ENCODE data around the gene WNT8B.

Gene WNT8B

DNA sequence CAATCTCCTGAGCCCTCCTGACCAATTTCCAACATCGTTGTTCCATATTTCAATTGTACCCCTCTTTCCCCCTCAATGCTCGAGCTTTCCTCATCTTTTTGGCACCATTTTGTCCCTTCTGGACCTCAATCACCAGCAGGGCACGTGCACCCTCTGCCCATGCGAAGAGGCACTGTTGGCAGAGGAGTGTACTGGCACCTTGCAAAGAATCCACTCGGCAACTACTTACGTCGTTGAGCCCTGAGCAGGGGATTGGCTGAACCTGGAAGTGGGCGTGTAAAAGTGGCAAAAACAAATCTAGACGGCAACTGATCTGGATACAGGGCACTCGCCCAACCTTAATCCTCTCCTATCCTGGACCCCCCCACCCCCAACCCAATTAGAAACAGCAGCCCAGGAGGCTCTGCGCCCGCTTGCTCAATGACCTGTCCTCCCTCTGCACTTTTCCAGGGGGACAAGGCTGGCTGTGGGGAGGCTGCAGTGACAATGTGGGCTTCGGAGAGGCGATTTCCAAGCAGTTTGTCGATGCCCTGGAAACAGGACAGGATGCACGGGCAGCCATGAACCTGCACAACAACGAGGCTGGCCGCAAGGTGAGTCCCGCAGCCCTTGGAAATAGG lies 18.8 kb downstream of the WNT8B start:
- DNase-seq (ENCODE audit: low spot score) (no peak), ATAC-seq (ENCODE audit: low read depth) (peak; percentile 95)
- H3K27ac ChIP-seq (ENCODE audit: poor library complexity, severe bottlenecking): no peak overlapping the region
- peaks cover 46% of the 10 kb centered on the region for H3K27me3 ChIP-seq (ENCODE audit: insufficient read depth, poor library complexity, severe bottlenecking)
- no peaks in the 10 kb centered on the region for H3K9me3 ChIP-seq (ENCODE audit: severe bottlenecking)
- H3K4me3 ChIP-seq (ENCODE audit: severe bottlenecking): peak overlapping the region; percentile 22
- no peaks in the 10 kb centered on the region for H3K4me1 ChIP-seq (ENCODE audit: insufficient read depth, poor library complexity, severe bottlenecking)
- TF ChIP-seq, protein P1, sequence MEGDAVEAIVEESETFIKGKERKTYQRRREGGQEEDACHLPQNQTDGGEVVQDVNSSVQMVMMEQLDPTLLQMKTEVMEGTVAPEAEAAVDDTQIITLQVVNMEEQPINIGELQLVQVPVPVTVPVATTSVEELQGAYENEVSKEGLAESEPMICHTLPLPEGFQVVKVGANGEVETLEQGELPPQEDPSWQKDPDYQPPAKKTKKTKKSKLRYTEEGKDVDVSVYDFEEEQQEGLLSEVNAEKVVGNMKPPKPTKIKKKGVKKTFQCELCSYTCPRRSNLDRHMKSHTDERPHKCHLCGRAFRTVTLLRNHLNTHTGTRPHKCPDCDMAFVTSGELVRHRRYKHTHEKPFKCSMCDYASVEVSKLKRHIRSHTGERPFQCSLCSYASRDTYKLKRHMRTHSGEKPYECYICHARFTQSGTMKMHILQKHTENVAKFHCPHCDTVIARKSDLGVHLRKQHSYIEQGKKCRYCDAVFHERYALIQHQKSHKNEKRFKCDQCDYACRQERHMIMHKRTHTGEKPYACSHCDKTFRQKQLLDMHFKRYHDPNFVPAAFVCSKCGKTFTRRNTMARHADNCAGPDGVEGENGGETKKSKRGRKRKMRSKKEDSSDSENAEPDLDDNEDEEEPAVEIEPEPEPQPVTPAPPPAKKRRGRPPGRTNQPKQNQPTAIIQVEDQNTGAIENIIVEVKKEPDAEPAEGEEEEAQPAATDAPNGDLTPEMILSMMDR (IDR thresholded peaks at IDR 0.05; ENCODE audit: poor library complexity, severe bottlenecking): no peak
- no peaks in the 10 kb centered on the region for H3K36me3 ChIP-seq (ENCODE audit: low read depth)

DNA sequence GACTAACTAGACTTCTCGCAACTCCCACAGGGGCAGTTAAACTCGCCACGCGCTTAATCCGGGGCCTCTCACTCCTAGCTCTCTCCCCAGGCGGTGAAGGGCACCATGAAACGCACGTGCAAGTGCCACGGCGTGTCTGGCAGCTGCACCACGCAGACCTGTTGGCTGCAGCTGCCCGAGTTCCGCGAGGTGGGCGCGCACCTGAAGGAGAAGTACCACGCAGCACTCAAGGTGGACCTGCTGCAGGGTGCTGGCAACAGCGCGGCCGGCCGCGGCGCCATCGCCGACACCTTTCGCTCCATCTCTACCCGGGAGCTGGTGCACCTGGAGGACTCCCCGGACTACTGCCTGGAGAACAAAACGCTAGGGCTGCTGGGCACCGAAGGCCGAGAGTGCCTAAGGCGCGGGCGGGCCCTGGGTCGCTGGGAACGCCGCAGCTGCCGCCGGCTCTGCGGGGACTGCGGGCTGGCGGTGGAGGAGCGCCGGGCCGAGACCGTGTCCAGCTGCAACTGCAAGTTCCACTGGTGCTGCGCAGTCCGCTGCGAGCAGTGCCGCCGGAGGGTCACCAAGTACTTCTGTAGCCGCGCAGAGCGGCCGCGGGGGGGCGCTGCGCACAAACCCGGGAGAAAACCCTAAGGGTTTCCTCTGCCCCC lies 19.5 kb downstream of the WNT8B start:
- H3K9me3 ChIP-seq (ENCODE audit: severe bottlenecking): no peaks in the 10 kb centered on the region
- TF ChIP-seq, protein P1 (IDR thresholded peaks at IDR 0.05; ENCODE audit: poor library complexity, severe bottlenecking): peak; percentile 77
- H3K4me1 ChIP-seq (ENCODE audit: insufficient read depth, poor library complexity, severe bottlenecking): no peaks in the 10 kb centered on the region
- peaks cover 46% of the 10 kb centered on the region for H3K27me3 ChIP-seq (ENCODE audit: insufficient read depth, poor library complexity, severe bottlenecking)
- DNase-seq (ENCODE audit: low spot score): no peak
- peak overlapping the region; percentile 22 for H3K4me3 ChIP-seq (ENCODE audit: severe bottlenecking)
- no peaks in the 10 kb centered on the region for H3K36me3 ChIP-seq (ENCODE audit: low read depth)
- H3K27ac ChIP-seq (ENCODE audit: poor library complexity, severe bottlenecking): no peak overlapping the region
- ATAC-seq (ENCODE audit: low read depth): peak; percentile 49

DNA sequence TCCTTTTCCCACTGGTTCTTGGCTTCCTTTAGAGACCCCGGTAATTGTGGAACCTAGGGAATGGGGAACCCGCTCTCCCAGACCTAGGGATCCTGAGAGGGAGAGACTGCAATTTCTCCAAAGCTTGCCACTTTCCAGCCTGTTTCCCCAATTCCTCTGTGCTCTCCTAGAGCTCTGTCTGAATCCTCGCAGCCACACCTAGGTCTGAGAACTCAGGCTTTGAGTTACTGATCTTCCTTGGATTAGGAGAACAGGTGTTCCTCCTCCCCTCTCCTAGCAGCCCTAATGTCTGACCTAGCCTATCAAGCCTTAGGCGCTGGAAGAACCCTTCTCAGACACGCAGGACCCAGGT lies 20.0 kb downstream of the WNT8B start:
- no peak for DNase-seq (ENCODE audit: low spot score)
- TF ChIP-seq, protein P1 (IDR thresholded peaks at IDR 0.05; ENCODE audit: poor library complexity, severe bottlenecking): peak; percentile 45
- H3K9me3 ChIP-seq (ENCODE audit: severe bottlenecking): no peaks in the 10 kb centered on the region
- peak overlapping the region; percentile 22 for H3K4me3 ChIP-seq (ENCODE audit: severe bottlenecking)
- ATAC-seq (ENCODE audit: low read depth): no peak
- no peak overlapping the region for H3K27ac ChIP-seq (ENCODE audit: poor library complexity, severe bottlenecking)
- no peaks in the 10 kb centered on the region for H3K36me3 ChIP-seq (ENCODE audit: low read depth)
- no peaks in the 10 kb centered on the region for H3K4me1 ChIP-seq (ENCODE audit: insufficient read depth, poor library complexity, severe bottlenecking)
- peaks cover 46% of the 10 kb centered on the region for H3K27me3 ChIP-seq (ENCODE audit: insufficient read depth, poor library complexity, severe bottlenecking)

DNA sequence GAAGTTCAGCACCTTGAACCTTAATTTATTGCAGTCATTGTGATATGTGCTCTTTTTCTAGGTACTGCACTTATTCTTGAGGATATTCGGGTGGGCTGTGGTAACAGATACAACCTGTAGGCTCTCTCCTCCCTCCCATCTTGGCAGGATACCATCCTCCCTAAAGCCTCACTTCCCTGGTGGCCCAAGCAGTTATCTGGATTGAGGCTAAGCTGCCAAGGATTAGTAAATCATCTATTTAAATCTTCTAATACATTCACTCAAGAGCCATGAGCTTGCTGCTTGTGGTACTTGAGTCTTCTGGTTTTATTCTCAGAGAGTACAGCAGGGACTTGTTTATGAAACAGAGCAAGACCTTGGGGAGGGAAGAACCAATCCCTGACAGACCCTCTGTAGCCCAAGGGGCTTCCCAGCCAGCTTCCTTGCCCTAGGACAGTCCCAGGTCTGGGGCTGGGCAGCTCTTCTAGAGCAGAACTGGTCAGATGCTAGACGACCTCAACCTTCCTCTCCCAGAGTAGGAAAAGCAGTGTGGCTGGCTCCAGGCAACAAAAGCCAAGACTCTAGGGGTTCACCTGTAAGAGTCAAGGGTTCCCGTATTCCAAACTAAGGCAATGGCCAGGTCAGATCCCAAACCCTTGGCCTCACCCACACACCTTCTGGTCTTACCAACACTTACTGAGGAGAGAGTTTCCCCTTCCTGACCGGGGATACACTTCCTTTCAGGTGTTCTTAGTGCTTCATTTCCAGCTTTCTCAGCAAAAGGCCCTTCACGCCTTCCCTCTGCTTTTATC lies 21.3 kb downstream of the WNT8B start:
- no peaks in the 10 kb centered on the region for H3K36me3 ChIP-seq (ENCODE audit: low read depth)
- no peak overlapping the region for H3K27ac ChIP-seq (ENCODE audit: poor library complexity, severe bottlenecking)
- no peak overlapping the region for H3K4me3 ChIP-seq (ENCODE audit: severe bottlenecking)
- H3K9me3 ChIP-seq (ENCODE audit: severe bottlenecking): no peaks in the 10 kb centered on the region
- H3K27me3 ChIP-seq (ENCODE audit: insufficient read depth, poor library complexity, severe bottlenecking): peaks cover 41% of the 10 kb centered on the region
- TF ChIP-seq, protein P1 (IDR thresholded peaks at IDR 0.05; ENCODE audit: poor library complexity, severe bottlenecking): no peak
- no peak for ATAC-seq (ENCODE audit: low read depth)
- no peaks in the 10 kb centered on the region for H3K4me1 ChIP-seq (ENCODE audit: insufficient read depth, poor library complexity, severe bottlenecking)
- DNase-seq (ENCODE audit: low spot score): no peak

Data from RWPE2 (cell line).